Head of caudate nucleus (tissue), 42 donors: ENCODE results near the gene CAPZB.

Experiments
- DNase-seq, 42 donors: peaks; one replicate each; pipeline versions ENCODE4 v3.0.0 to v3.0.0-alpha.2; 2020 to 2021; ENCODE audit warnings: mixed read lengths in 7 of 42
- intact Hi-C: fragments of 100-400 bp; cut with DNase I; formaldehyde crosslinking; loops from one replicate; pipeline ENCODE4 v1.15.0; 2022

CAPZB gene

GRCh38 chr1:19385869-19386591 is 99.3 kb downstream of the CAPZB start:
- DNase-seq: no peak
- intact Hi-C loops: no loop called here

- no peak for DNase-seq
- intact Hi-C loops: no loop called here
Measured at GRCh38 chr1:19385221-19385620, 100.1 kb downstream of the CAPZB start.

GRCh38 chr1:19384772-19385187 is 100.6 kb downstream of the CAPZB start:
- intact Hi-C loops: no loop called here
- no peak for DNase-seq

GRCh38 chr1:19384113-19384512 is 101.2 kb downstream of the CAPZB start:
- peak in 1 of 42 donors; percentile 1 for DNase-seq
- intact Hi-C loops: no loop called here

GRCh38 chr1:19382222-19382621 is 103.1 kb downstream of the CAPZB start:
- intact Hi-C loops: no loop called here
- DNase-seq: no peak

- intact Hi-C loops: no loop called here
- peak in 36 of 42 donors; percentile 24 to 82 (median 52) for DNase-seq
Measured at GRCh38 chr1:19381261-19381660, 104.1 kb downstream of the CAPZB start.

GRCh38 chr1:19377812-19378718 is 107.3 kb downstream of the CAPZB start:
- DNase-seq: no peak
- intact Hi-C loops: no loop called here

GRCh38 chr1:19376428-19377372 is 108.6 kb downstream of the CAPZB start:
- no peak for DNase-seq
- intact Hi-C loops: no loop called here

GRCh38 chr1:19375631-19376400 is 109.5 kb downstream of the CAPZB start:
- intact Hi-C loops: no loop called here

GRCh38 chr1:19374926-19375325 is 110.4 kb downstream of the CAPZB start:
- DNase-seq: no peak
- intact Hi-C loops: no loop called here

More at GRCh38 chr1:19375631-19376400, 109.5 kb downstream of the CAPZB start:
- no peak for DNase-seq

- intact Hi-C loops: no loop called here
- DNase-seq: no peak
Measured at GRCh38 chr1:19374083-19374801, 111.1 kb downstream of the CAPZB start.

- intact Hi-C loops: no loop called here
- DNase-seq: no peak
Measured at GRCh38 chr1:19373211-19374082, 111.9 kb downstream of the CAPZB start.

- intact Hi-C loops: no loop called here
- DNase-seq: no peak
Measured at GRCh38 chr1:19372602-19373001, 112.7 kb downstream of the CAPZB start.

GRCh38 chr1:19372136-19372514 is 113.2 kb downstream of the CAPZB start:
- intact Hi-C loops: no loop called here
- no peak for DNase-seq

GRCh38 chr1:19371226-19372135 is 113.9 kb downstream of the CAPZB start:
- DNase-seq: no peak
- intact Hi-C loops: no loop called here
